Lower lobe of right lung (tissue), 2 donors: ENCODE results near the gene SLC29A1. TPM values are rescaled to one million over a fixed set of nuclear protein-coding genes. Genes with fewer than 3 reads are reported as not detected.

Experiments
- ATAC-seq, 2 donors: fragments of 200-7000 bp; cut with Tn5 transposase; one replicate each; pipeline ENCODE4 v1.9.1; 2020 to 2022; ENCODE audit warnings: mild to moderate bottlenecking in 2 of 2, moderate library complexity in 2 of 2
- DNase-seq: peaks from one replicate; pipeline ENCODE4 v3.0.0-alpha.2; 2020
- H3K27ac ChIP-seq: fragments of 200-600 bp; one replicate; pipeline ENCODE4 v1.8.0; 2022
- H3K27me3 ChIP-seq: fragments of 200-600 bp; one replicate; pipeline ENCODE4 v1.8.0; 2022; ENCODE audit warnings: low read depth
- H3K36me3 ChIP-seq: fragments of 200-600 bp; one replicate; pipeline ENCODE4 v1.8.0; 2022; ENCODE audit warnings: mild to moderate bottlenecking
- H3K4me1 ChIP-seq: fragments of 200-600 bp; one replicate; pipeline ENCODE4 v1.8.0; 2022
- H3K4me3 ChIP-seq: fragments of 200-600 bp; one replicate; pipeline ENCODE4 v1.8.0; 2022; ENCODE audit warnings: mild to moderate bottlenecking
- H3K9me3 ChIP-seq: fragments of 200-600 bp; one replicate; pipeline ENCODE4 v1.8.0; 2022
- intact Hi-C: fragments of 100-400 bp; cut with DNase I; formaldehyde crosslinking; loops from one replicate; pipeline ENCODE4 v1.11.0; 2022
- long read RNA-seq: library from polyadenylated mRNA; unstranded; transcript quantifications from one replicate; pipeline ENCODE4 v2.0.0, GENCODE V29; 2021
- total RNA-seq: library from RNA; stranded (reverse); fragmentation: NEBNext Ultra II Directional; extraction: Animal tissue kit (Norgen Biotek cat#: 25700); gene quantifications from one replicate; pipeline ENCODE4 v1.2.1, GENCODE V29; 2021
- TF ChIP-seq, protein P1 (sequence below): fragments of 200-600 bp; IDR thresholded peaks from one replicate; pipeline ENCODE4 v1.8.0; 2022; ENCODE audit warnings: antibody characterized with exemption, mild to moderate bottlenecking
- donor health status: DM: no; HTN: yes; CAD: no; lungs with severe emphysema.

Gene SLC29A1
- 36.2 TPM for total RNA-seq
- long read RNA-seq, transcript SLC29A1-206 (13 exons, 2,183 nt): minor isoform, 10 of 109 reads
- long read RNA-seq, transcript SLC29A1-209 (13 exons, 2,318 nt): major isoform, 42 of 109 reads
- long read RNA-seq, partial matches to known transcripts: 11 of 109 reads
- long read RNA-seq, other reads (novel, unspliced or antisense): 38 of 109 reads

DNA sequence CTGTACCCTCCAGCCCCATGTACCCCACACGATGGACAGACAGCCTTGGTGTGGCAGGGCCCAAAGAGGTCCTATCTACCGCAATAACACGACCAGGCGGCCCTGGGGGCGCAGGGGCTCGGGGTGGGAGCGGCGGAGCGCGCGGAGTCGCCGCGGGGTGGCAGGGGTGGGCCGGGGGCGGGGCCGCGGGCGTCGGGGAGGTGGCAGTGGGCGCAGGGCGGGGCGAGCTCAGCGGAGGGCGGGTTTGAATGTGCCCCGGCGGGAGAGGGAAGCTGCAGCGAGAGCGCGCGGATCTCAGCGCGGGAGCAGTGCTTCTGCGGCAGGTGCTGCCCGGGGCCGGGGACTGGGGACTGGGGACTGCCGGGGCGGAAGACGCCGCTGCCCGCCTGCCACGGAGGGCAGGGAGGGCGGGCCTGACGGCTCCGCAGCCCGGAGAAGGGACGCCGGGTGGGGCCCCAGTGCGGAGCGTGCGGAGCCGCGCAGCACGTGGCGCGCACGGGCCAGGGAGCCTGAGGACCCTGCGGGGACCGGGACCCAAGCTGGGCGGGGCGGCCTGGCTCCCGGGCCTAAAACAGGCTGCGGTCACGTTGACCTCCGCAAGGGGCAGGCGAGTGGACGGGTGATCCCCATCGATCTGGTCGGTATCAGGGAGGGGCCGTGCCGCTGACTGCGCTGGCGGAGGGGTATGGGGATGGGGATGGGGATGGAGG lies at the start of gene SLC29A1:
TSS of gene SLC29A1 (plus strand) at position 277 of the 710 bp plus-strand sequence. CDS start 3,719 bp downstream, outside the sequence.
- DNase-seq (peak; percentile 88), ATAC-seq (peak; percentile 66 to 72)
- Histone ChIP-seq H3K4me1 (peaks cover 69% of the 10 kb centered on the region), H3K27ac (peak within 1 kb of the TSS; percentile 80), H3K9me3 (no peaks in the 10 kb centered on the region), H3K27me3 (no peaks in the 10 kb centered on the region), H3K4me3 (peak within 1 kb of the TSS; percentile 80), H3K36me3 (no peaks in the 10 kb centered on the region)
- TF ChIP-seq, protein P1, sequence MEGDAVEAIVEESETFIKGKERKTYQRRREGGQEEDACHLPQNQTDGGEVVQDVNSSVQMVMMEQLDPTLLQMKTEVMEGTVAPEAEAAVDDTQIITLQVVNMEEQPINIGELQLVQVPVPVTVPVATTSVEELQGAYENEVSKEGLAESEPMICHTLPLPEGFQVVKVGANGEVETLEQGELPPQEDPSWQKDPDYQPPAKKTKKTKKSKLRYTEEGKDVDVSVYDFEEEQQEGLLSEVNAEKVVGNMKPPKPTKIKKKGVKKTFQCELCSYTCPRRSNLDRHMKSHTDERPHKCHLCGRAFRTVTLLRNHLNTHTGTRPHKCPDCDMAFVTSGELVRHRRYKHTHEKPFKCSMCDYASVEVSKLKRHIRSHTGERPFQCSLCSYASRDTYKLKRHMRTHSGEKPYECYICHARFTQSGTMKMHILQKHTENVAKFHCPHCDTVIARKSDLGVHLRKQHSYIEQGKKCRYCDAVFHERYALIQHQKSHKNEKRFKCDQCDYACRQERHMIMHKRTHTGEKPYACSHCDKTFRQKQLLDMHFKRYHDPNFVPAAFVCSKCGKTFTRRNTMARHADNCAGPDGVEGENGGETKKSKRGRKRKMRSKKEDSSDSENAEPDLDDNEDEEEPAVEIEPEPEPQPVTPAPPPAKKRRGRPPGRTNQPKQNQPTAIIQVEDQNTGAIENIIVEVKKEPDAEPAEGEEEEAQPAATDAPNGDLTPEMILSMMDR: no peak
- intact Hi-C loops: no loop called here

GRCh38 chr6:44176130-44176761 lies 47.1 kb upstream of the SLC29A1 start:
- H3K9me3 ChIP-seq: no peaks in the 10 kb centered on the region
- peaks cover 3% of the 10 kb centered on the region for H3K4me1 ChIP-seq
- intact Hi-C loops: loop anchor here (10.0 kb wide), 1 partner anchor 59 kb away; no protein-coding TSS in a partner anchor
- H3K4me3 ChIP-seq: no peak overlapping the region
- no peaks in the 10 kb centered on the region for H3K36me3 ChIP-seq
- no peak for ATAC-seq
- TF ChIP-seq, protein P1: no peak
- DNase-seq: peak; percentile 37
- no peak overlapping the region for H3K27ac ChIP-seq
- H3K27me3 ChIP-seq: no peaks in the 10 kb centered on the region

DNA sequence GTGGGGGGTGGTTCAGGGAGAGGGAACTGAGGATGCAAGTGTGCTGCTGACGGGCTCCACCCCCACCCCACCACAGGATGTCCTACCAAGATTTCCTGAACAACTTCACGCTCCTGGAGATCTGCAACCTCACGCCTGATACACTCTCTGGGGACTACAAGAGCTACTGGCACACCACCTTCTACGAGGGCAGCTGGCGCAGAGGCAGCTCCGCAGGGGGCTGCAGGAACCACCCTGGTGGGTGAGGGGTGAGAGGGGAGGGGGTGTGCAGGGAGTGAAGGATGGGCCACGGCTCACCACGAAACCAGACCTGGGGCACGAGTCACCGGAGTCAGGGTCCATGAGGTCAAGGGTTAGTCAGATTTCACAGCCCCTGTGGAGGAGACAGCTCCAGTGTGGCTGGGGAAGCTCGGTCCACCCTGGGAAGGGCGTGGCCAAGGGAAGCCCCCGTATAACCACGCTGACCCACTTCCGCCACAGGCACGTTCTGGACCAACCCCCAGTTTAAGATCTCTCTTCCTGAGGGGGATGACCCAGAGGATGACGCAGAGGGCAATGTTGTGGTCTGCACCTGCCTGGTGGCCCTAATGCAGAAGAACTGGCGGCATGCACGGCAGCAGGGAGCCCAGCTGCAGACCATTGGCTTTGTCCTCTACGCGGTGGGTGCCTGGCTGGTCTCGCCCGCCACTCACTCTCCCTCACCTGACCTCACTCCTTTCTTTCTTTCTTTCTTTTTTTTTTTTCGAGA lies 46.5 kb upstream of the SLC29A1 start:
- H3K4me3 ChIP-seq: peak overlapping the region; percentile 3
- no peak overlapping the region for H3K27ac ChIP-seq
- DNase-seq (no peak), ATAC-seq (no peak)
- H3K36me3 ChIP-seq: no peaks in the 10 kb centered on the region
- no peaks in the 10 kb centered on the region for H3K27me3 ChIP-seq
- peaks cover 3% of the 10 kb centered on the region for H3K4me1 ChIP-seq
- no peaks in the 10 kb centered on the region for H3K9me3 ChIP-seq
- TF ChIP-seq, protein P1: no peak
- intact Hi-C loops: loop anchor here (10.0 kb wide), 1 partner anchor 58 kb away; no protein-coding TSS in a partner anchor

GRCh38 chr6:44177691-44178423 lies 45.5 kb upstream of the SLC29A1 start:
- H3K36me3 ChIP-seq: no peaks in the 10 kb centered on the region
- TF ChIP-seq, protein P1: no peak
- H3K9me3 ChIP-seq: no peaks in the 10 kb centered on the region
- no peak overlapping the region for H3K4me3 ChIP-seq
- ATAC-seq (peak; percentile 71 to 72), DNase-seq (peak; percentile 64)
- peaks cover 2% of the 10 kb centered on the region for H3K4me1 ChIP-seq
- H3K27ac ChIP-seq: peak overlapping the region; percentile 18
- no peaks in the 10 kb centered on the region for H3K27me3 ChIP-seq
- intact Hi-C loops: loop anchor here (10.0 kb wide), 1 partner anchor 57 kb away; no protein-coding TSS in a partner anchor
